ENCODE results near the gene KLF11. TPM values are rescaled to one million over a fixed set of nuclear protein-coding genes. Genes with fewer than 3 reads are reported as not detected.

KLF11 gene
- total RNA-seq, 4 donors from 2014 or later = 48.6 to 81.6 (median 58.8) TPM

GRCh38 chr2:10056439-10056838, 13.1 kb downstream of the KLF11 start:
- Histone ChIP-seq H3K27me3 (no peaks in the 10 kb centered on the region), H3K27ac (no peak overlapping the region), H3K4me1 (peaks cover 20% of the 10 kb centered on the region), H3K36me3 (peaks cover 35% of the 10 kb centered on the region), H3K9me3 (no peaks in the 10 kb centered on the region), H3K4me3 (no peak overlapping the region)
- TF ChIP-seq POLR2A (IDR thresholded peaks at IDR 0.05) (no peak), CTCF (IDR thresholded peaks at IDR 0.05) (no peak), EP300 (IDR thresholded peaks at IDR 0.05) (no peak), POLR2AphosphoS5 (IDR thresholded peaks at IDR 0.05) (no peak)
- DNase-seq (ENCODE audit: low spot score in 2 of 2) = no peak
- 79% methylated on average over 11 of the region's 11 CpGs for WGBS

DNA sequence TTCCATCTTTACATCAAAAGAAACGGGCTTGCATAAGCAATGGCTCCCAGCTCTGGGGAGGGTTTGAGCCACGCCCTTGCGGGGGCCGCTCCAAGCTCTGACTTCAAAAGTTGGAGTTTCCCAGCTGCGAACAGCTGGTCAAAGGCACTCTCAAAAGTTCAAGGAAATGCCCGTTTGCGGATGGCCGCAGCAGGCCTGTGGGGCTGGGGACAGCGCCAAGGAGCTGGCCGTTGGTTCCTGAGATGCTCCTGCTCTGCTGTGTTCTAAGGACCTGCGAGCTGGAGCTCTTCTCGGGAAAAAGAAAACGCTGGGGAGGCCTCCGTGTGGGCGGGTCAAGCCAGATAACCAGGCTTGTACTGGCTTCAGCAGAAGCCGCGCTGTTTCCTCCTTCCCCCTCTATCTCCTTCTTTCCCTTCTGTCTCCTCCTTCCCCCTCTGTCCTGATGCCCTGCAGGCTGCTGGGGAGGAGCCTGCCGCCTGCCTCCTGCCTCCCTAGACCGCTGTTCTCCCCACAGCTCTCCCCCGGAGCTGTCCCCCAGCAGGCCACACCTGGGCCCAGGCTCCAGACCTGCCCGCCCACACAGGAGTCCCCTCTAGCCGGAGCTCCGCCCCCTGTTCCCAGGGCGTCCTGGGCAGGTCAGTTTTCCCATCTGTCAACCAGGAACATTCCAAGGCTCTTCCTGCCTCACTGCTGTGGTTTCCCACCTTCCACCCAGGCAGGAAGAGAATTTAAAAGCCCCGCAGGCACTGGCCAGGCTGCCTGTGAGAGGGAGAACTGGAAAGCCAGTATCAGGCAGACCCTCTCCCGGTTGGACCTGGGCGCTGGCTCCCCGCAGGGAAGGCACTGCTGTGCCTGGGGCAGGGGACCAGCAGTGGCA, 14.1 kb downstream of the KLF11 start:
- peaks cover 20% of the 10 kb centered on the region for H3K4me1 ChIP-seq
- H3K4me3 ChIP-seq = peak overlapping the region; percentile 19
- WGBS = 31% methylated on average over 25 of the region's 28 CpGs
- H3K27me3 ChIP-seq = no peaks in the 10 kb centered on the region
- no peak for DNase-seq (ENCODE audit: low spot score in 2 of 2)
- TF ChIP-seq CTCF (IDR thresholded peaks at IDR 0.05) (no peak), POLR2AphosphoS5 (IDR thresholded peaks at IDR 0.05) (no peak), POLR2A (IDR thresholded peaks at IDR 0.05) (no peak)
- H3K27ac ChIP-seq = no peak overlapping the region
- no peaks in the 10 kb centered on the region for H3K9me3 ChIP-seq
- peaks cover 27% of the 10 kb centered on the region for H3K36me3 ChIP-seq

DNA sequence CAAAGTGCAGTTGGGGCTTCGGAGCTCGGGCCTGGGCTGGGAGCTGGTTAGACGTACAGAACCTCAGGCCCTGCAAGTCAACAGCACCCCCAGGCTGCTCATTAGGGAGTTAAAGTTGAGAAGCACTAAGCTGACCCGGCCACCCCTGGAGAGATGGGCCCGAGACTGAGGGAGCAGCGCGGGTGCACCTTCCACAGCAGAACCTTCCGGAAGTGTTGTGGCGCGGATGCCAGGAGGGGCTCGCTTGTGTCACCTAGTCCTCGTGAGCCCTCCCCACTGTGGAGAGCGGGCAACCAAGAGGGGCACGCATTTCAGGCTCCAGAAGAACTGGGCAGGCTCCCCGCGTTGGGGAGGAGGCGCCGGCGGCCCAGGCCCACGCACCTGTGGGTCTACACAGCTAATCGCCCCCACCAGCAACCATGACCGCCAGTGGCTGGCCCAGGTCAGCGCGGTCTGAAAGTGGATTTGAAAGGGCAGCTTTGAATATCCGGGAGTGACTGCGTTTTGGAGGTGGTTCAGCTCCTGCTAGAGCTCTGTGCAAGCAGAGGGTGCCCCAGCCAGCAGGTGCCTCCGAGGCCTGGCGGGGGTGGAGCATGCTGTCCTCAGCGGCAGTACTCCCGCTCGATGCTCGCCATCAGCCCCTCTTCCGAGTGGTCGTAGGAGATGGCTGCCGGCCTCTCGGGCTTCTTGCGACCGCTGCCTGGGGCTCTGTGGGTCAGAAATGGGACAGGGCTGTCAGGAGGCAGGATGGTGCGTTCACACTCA, 15.1 kb downstream of the KLF11 start:
- over 99% methylated on average over 15 of the region's 39 CpGs for WGBS

GRCh38 chr2:10059016-10059351, 15.6 kb downstream of the KLF11 start:
- Histone ChIP-seq H3K36me3 (peaks cover 13% of the 10 kb centered on the region), H3K9me3 (no peaks in the 10 kb centered on the region), H3K27me3 (no peaks in the 10 kb centered on the region), H3K27ac (no peak overlapping the region), H3K4me3 (no peak overlapping the region), H3K4me1 (peaks cover 15% of the 10 kb centered on the region)
- TF ChIP-seq POLR2AphosphoS5 (IDR thresholded peaks at IDR 0.05) = no peak
- TF ChIP-seq CTCF (IDR thresholded peaks at IDR 0.05) = no peak
- TF ChIP-seq POLR2A (IDR thresholded peaks at IDR 0.05) = no peak
- TF ChIP-seq EP300 (IDR thresholded peaks at IDR 0.05) = no peak
- no peak for DNase-seq (ENCODE audit: low spot score in 2 of 2)
- WGBS = 96% methylated on average over 17 of the region's 17 CpGs

More for the DNA sequence above, 15.1 kb downstream of the KLF11 start:
- Histone ChIP-seq H3K27ac (no peak overlapping the region), H3K4me3 (no peak overlapping the region), H3K4me1 (peaks cover 15% of the 10 kb centered on the region), H3K27me3 (no peaks in the 10 kb centered on the region), H3K36me3 (peaks cover 18% of the 10 kb centered on the region), H3K9me3 (no peaks in the 10 kb centered on the region)
- no peak for TF ChIP-seq CTCF (IDR thresholded peaks at IDR 0.05)
- TF ChIP-seq POLR2AphosphoS5 (IDR thresholded peaks at IDR 0.05) = no peak
- TF ChIP-seq POLR2A (IDR thresholded peaks at IDR 0.05) = no peak
- no peak for TF ChIP-seq EP300 (IDR thresholded peaks at IDR 0.05)
- DNase-seq (ENCODE audit: low spot score in 2 of 2) = no peak

All from suprapubic skin (tissue), 4 donors.